HG03064 (cell line): ENCODE data around the gene SLC25A18.
"Not testable (repeated sequence)": the region's sequence is repeated elsewhere in the genome, so short reads cannot be mapped to it uniquely, and the experiment has no call there.

Source experiments
- ATAC-seq: cut with Tn5 transposase; IDR thresholded peaks from one replicate; pipeline ENCODE4 v1.9.1; 2021; ENCODE audit warnings: low read depth; ENCODE audit not compliant: unreplicated experiment

The SLC25A18 gene

GRCh38 chr22:17603668-17604067 is 40.4 kb downstream of the SLC25A18 start:
- no peak for ATAC-seq

GRCh38 chr22:17606496-17606895 is 43.2 kb downstream of the SLC25A18 start:
- ATAC-seq: no peak

- no peak for ATAC-seq
Observed at GRCh38 chr22:17607891-17608521, 44.7 kb downstream of the SLC25A18 start.

- no peak for ATAC-seq
Observed at GRCh38 chr22:17612057-17612456, 48.8 kb downstream of the SLC25A18 start.

GRCh38 chr22:17613280-17613679 is 50.0 kb downstream of the SLC25A18 start:
- ATAC-seq: no peak

GRCh38 chr22:17627961-17628405 is 64.7 kb downstream of the SLC25A18 start:
- ATAC-seq: no peak

GRCh38 chr22:17628406-17629172 is 65.3 kb downstream of the SLC25A18 start, which contains the start of gene ATP6V1E1:
ATP6V1E1 (minus strand) TSS chr22:17628749; CDS start chr22:17628635, 114 bp downstream.
- ATAC-seq: peak; percentile 95

- ATAC-seq: no peak
Observed at GRCh38 chr22:17629173-17629489, 65.8 kb downstream of the SLC25A18 start.

DNA sequence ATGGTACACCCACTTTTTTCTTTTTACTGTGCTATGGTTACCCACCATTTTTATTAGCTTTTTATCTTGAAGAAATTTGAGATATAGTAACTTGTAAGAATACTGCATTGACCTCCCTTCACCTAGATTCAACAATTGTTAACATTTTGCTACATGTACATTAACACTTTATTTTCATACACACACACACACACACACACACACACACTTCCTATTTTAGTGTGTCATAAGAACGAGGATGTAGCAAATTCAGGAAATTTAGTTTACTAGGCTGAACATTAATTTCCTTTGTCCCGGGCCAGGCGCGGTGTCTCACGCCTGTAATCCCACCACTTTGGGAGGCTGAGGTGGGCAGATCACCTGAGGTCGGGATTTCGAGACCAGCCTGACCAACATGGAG is 66.3 kb downstream of the SLC25A18 start:
- no peak for ATAC-seq

GRCh38 chr22:17631076-17631565 is 67.8 kb downstream of the SLC25A18 start:
- ATAC-seq: no peak

GRCh38 chr22:17633217-17633997 is 70.1 kb downstream of the SLC25A18 start:
- ATAC-seq: no peak

GRCh38 chr22:17633998-17634323 is 70.7 kb downstream of the SLC25A18 start:
- ATAC-seq: no peak

- no peak for ATAC-seq
Observed at GRCh38 chr22:17634696-17635095, 71.4 kb downstream of the SLC25A18 start.

- not testable (repeated sequence) for ATAC-seq
Observed at GRCh38 chr22:17636850-17637249, 73.6 kb downstream of the SLC25A18 start.

- no peak for ATAC-seq
Observed at GRCh38 chr22:17637490-17638181, 74.3 kb downstream of the SLC25A18 start.

- no peak for ATAC-seq
Observed at GRCh38 chr22:17638182-17638431, 74.8 kb downstream of the SLC25A18 start.

GRCh38 chr22:17638432-17639246 is 75.3 kb downstream of the SLC25A18 start, which contains the start of gene BCL2L13:
BCL2L13 (plus strand) TSS chr22:17638757; CDS start chr22:17655712, 16,955 bp downstream.
- ATAC-seq: peak; percentile 97

- no peak for ATAC-seq
Observed at GRCh38 chr22:17639247-17639741, 76.0 kb downstream of the SLC25A18 start.
